GM12878 (cell line): ENCODE data around the gene GADL1. TPM values are rescaled to one million over a fixed set of nuclear protein-coding genes. Genes with fewer than 3 reads are reported as not detected.

Source experiments
- ATAC-seq: fragments of 200-7000 bp; cut with Tn5 transposase; 3 replicates; pipeline ENCODE4 v1.9.1; 2020; ENCODE audit warnings: mild to moderate bottlenecking, moderate library complexity
- BruUV-seq: library from RNA; stranded (reverse); fragments of 400-500 nt; replicated peaks from 2 replicates; lab custom pipeline; 2021; lab: Mats Ljungman, UMichigan
- CTCF ChIA-PET: fragments of 300-600 bp; sonication (Branson Sonifier 250); formaldehyde crosslinking; extraction: SDS; loops from one replicate; lab custom pipeline; 2021; ENCODE audit warnings: inconsistent platforms; lab: Yijun Ruan, JAX
- POLR2A ChIA-PET: fragments of 350-600 bp; formaldehyde crosslinking; extraction: SDS; loops from one replicate; lab custom pipeline; 2021; ENCODE audit warnings: inconsistent platforms; lab: Charles Lee
- RAD21 ChIA-PET: fragments of 300-600 bp; sonication (Branson Sonifier 250); formaldehyde crosslinking; loops from one replicate; lab custom pipeline; 2023; ENCODE audit warnings: antibody characterized with exemption; ENCODE audit not compliant: unreplicated experiment; lab: Charles Lee
- SMC1A ChIA-PET: fragments of 300-600 bp; sonication (Branson Sonifier 250); formaldehyde crosslinking; loops from one replicate; lab custom pipeline; 2023; ENCODE audit not compliant: unreplicated experiment, uncharacterized antibody; lab: Charles Lee
- DNase-seq: peaks from one replicate; pipeline ENCODE4 v3.0.0-alpha.2; 2011; ENCODE audit warnings: low read depth, low spot score
- FAIRE-seq: peaks from 3 replicates; lab custom pipeline; 2011; peaks lifted over from hg19 to GRCh38; lab: Jason Lieb, UNC
- H2AFZ ChIP-seq: 2 replicates; pipeline ENCODE4 v1.6.0; 2011; ENCODE audit warnings: low read depth, low read length, control low read depth; ENCODE audit not compliant: control insufficient read depth
- H3K27ac ChIP-seq: 2 replicates; pipeline ENCODE4 v1.5.1; 2011; ENCODE audit warnings: control low read depth; ENCODE audit not compliant: control insufficient read depth, insufficient read depth
- H3K27me3 ChIP-seq, 2 experiments: replicated peaks in 1 of 2; 2 replicates each; pipeline versions ENCODE4 v1.6.0 to v1.6.1; 2011; ENCODE audit warnings: low read length in 1 of 2; ENCODE audit not compliant: control insufficient read depth in 2 of 2, insufficient read depth in 2 of 2
- H3K36me3 ChIP-seq, 2 experiments: 2 replicates each; pipeline ENCODE4 v1.5.1; 2011; ENCODE audit warnings: low read length in 1 of 2; ENCODE audit not compliant: control insufficient read depth in 2 of 2, insufficient read depth in 2 of 2
- H3K4me1 ChIP-seq: 2 replicates; pipeline ENCODE4 v1.6.1; 2011; ENCODE audit warnings: mild to moderate bottlenecking, low read length, moderate library complexity, mixed read lengths; ENCODE audit not compliant: control insufficient read depth, insufficient read depth
- H3K4me2 ChIP-seq: 2 replicates; pipeline ENCODE4 v1.6.0; 2011; ENCODE audit warnings: control low read depth; ENCODE audit not compliant: control insufficient read depth, insufficient read depth
- H3K4me3 ChIP-seq: fragments of 200-600 bp; sonication (generic); 2 replicates; pipeline ENCODE4 v1.5.1; 2016
- H3K79me2 ChIP-seq: 2 replicates; pipeline ENCODE4 v1.6.0; 2011; ENCODE audit warnings: low read length; ENCODE audit not compliant: control insufficient read depth, insufficient read depth
- H3K9ac ChIP-seq: 2 replicates; pipeline ENCODE4 v1.8.0; 2011; ENCODE audit warnings: low read length, control low read depth, mixed read lengths; ENCODE audit not compliant: control insufficient read depth, insufficient read depth
- H3K9me3 ChIP-seq: replicated peaks from 3 replicates; pipeline ENCODE4 v1.5.1; 2011; ENCODE audit warnings: mild to moderate bottlenecking, low read length; ENCODE audit not compliant: control insufficient read depth, insufficient read depth
- H4K20me1 ChIP-seq: 2 replicates; pipeline ENCODE4 v1.6.0; 2011; ENCODE audit not compliant: control insufficient read depth, insufficient read depth
- CBX5 ChIP-seq: sonication (generic); IDR thresholded peaks from 2 replicates; pipeline ENCODE4 v1.6.1; 2016; ENCODE audit warnings: low read depth, moderate library complexity, mild to moderate bottlenecking, inconsistent platforms
- CEBPZ ChIP-seq: fragments of 150-350 bp; IDR thresholded peaks from 2 replicates; pipeline ENCODE4 v1.6.1; 2016; ENCODE audit warnings: low read depth, low read length
- CUX1 ChIP-seq: IDR thresholded peaks from 2 replicates; pipeline ENCODE4 v1.6.1; 2012; ENCODE audit warnings: improper control_type of control experiment, low read depth, low read length; ENCODE audit not compliant: insufficient replicate concordance
- FOXK2 ChIP-seq: fragments of 450-650 bp; IDR thresholded peaks from 2 replicates; pipeline ENCODE4 v1.6.1; 2017; ENCODE audit warnings: mild to moderate bottlenecking, moderate library complexity
- JUND ChIP-seq: IDR thresholded peaks from 2 replicates; pipeline ENCODE4 v1.6.1; 2012; ENCODE audit warnings: low read depth, mild to moderate bottlenecking, low read length, improper control_type of control experiment, moderate library complexity
- MAX ChIP-seq: IDR thresholded peaks from 2 replicates; pipeline ENCODE4 v1.6.1; 2012; ENCODE audit warnings: low read depth, low read length, improper control_type of control experiment
- MTA2 ChIP-seq: fragments of 450-650 bp; IDR thresholded peaks from 2 replicates; pipeline ENCODE4 v1.6.1; 2016; ENCODE audit warnings: low read depth, mild to moderate bottlenecking, moderate library complexity
- PAX5 ChIP-seq: IDR thresholded peaks from 2 replicates; pipeline ENCODE4 v1.6.1; 2011; ENCODE audit warnings: low read depth, low read length, borderline replicate concordance
- RCOR1 ChIP-seq: conservative IDR thresholded peaks from 2 replicates; pipeline ENCODE4 v1.6.1; 2012; ENCODE audit warnings: low read depth, low read length, improper control_type of control experiment
- RUNX3 ChIP-seq: IDR thresholded peaks from 2 replicates; pipeline ENCODE4 v1.6.1; 2012; ENCODE audit warnings: low read length, inconsistent platforms
- SP1 ChIP-seq: IDR thresholded peaks from one replicate; pipeline ENCODE4 v1.6.1; 2011; ENCODE audit warnings: low read depth, low read length
- YBX1 ChIP-seq: fragments of 450-650 bp; IDR thresholded peaks from 2 replicates; pipeline ENCODE4 v1.6.1; 2016; ENCODE audit warnings: antibody characterized with exemption
- ZNF217 ChIP-seq: fragments of 450-650 bp; IDR thresholded peaks from 2 replicates; pipeline ENCODE4 v1.6.1; 2017; ENCODE audit warnings: antibody characterized with exemption, mild to moderate bottlenecking
- WGBS: methylation state at CpG from one replicate; pipeline ENCODE4 v1.1.6; 2016; ENCODE audit warnings: low lambda C conversion rate; ENCODE audit not compliant: insufficient replicate concordance, insufficient coverage; ENCODE audit errors: missing lambda C conversion rate; 5-methylcytosine and 5-hydroxymethylcytosine counted together
- in situ Hi-C: fragments of 300-500 bp; cut with MboI; formaldehyde crosslinking; loops from 9 replicates; pipeline ENCODE4 v1.14.3; 2018; ENCODE audit warnings: mixed read lengths
- intact Hi-C: fragments of 100-400 bp; cut with micrococcal nuclease; formaldehyde crosslinking; loops from one replicate; pipeline ENCODE4 v1.14.2; 2022; ENCODE audit not compliant: unreplicated experiment
- polyA plus RNA-seq, 11 experiments: library from polyadenylated mRNA; depleted of rRNA in 4 of 11; unstranded in 6 of 11; stranded (reverse) in 5 of 11; fragments of >200 nt; fragmentation: Nextera tagmentation in 4 of 11; fragmentation: Illumina TruSeq in 1 of 11; extraction: Ambion mirVana in 4 of 11; extraction: Trizol in 1 of 11; gene quantifications; 1 replicate in 1 of 11; 2 replicates in 10 of 11; pipeline versions ENCODE4 v1.2.1 to v1.2.3, GENCODE V29; 2011 to 2016; ENCODE audit warnings: inconsistent platforms in 2 of 11, missing spikeins in 2 of 11, low read depth in 1 of 11
- total RNA-seq, 4 experiments: library from RNA; depleted of rRNA in 3 of 4; stranded (reverse); fragments of >200 nt in 3 of 4; fragmentation: Illumina TruSeq in 1 of 4; extraction: Trizol in 1 of 4; gene quantifications; 2 replicates each; pipeline versions ENCODE4 v1.2.1 to v1.2.3, GENCODE V29; 2013 to 2021

The GADL1 gene
- total and polyA plus RNA-seq, 10 of the 15 experiments (the other 5 are each of a cell fraction or from before 2014, with no cell fraction given), result 0.04 TPM; not detected in 9

GRCh38 chr3:30681649-30682211 is 212.7 kb downstream of the GADL1 start (continued):
- no peak for TF ChIP-seq CUX1
- no peak for TF ChIP-seq MTA2

GRCh38 chr3:30680789-30681648 is 213.4 kb downstream of the GADL1 start:
- Histone ChIP-seq H2AFZ (no peak overlapping the region), H3K4me2 (no peak overlapping the region), H4K20me1 (no peaks in the 10 kb centered on the region), H3K9me3 (no peaks in the 10 kb centered on the region; the same call in 2 of the 3 replicates), H3K79me2 (no peaks in the 10 kb centered on the region), H3K9ac (no peak overlapping the region), H3K4me1 (no peaks in the 10 kb centered on the region; the same call in 1 of the 2 replicates), H3K27me3 (no peaks in the 10 kb centered on the region; a peak in 1 of 4 replicates), H3K4me3 (no peak overlapping the region), H3K27ac (no peak overlapping the region), H3K36me3 (no peaks in the 10 kb centered on the region)
- in situ Hi-C loops, result no loop called here
- POLR2A ChIA-PET, result no interaction called here
- WGBS, result 59% methylated on average over 18 of the region's 18 CpGs
- DNase-seq, result no peak
- FAIRE-seq, result no peak
- CTCF ChIA-PET, result interaction anchor here (2.3 kb wide), 1 partner anchor 12 kb away, joined by 14 read pairs; no protein-coding TSS in a partner anchor
- no peak for ATAC-seq
- no TSS peak for BruUV-seq
- SMC1A ChIA-PET, result no interaction called here
- intact Hi-C loops, result no loop called here
- RAD21 ChIA-PET, result no interaction called here
- TF ChIP-seq FOXK2 (no peak), CEBPZ (no peak), JUND (no peak), RCOR1 (no peak), PAX5 (no peak), CBX5 (no peak), RUNX3 (no peak), SP1 (no peak), YBX1 (no peak), MAX (no peak), ZNF217 (no peak)
